Aorta (tissue), 5 donors: ENCODE data around the gene GPRIN3. TPM values are rescaled to one million over a fixed set of nuclear protein-coding genes. Genes with fewer than 3 reads are reported as not detected.
"Not testable (repeated sequence)": the region's sequence is repeated elsewhere in the genome, so short reads cannot be mapped to it uniquely, and the experiment has no call there.

Experiments
- ATAC-seq: fragments of 200-7000 bp; cut with Tn5 transposase; one replicate; pipeline ENCODE4 v1.9.1; 2022; ENCODE audit warnings: moderate library complexity; ENCODE audit not compliant: low FRiP score
- DNase-seq, 2 donors: peaks; one replicate each; pipeline ENCODE4 v3.0.0-alpha.2; 2020
- H3K27ac ChIP-seq, 2 donors: one replicate each; pipeline ENCODE4 v1.5.1; 2013; ENCODE audit warnings: low read length in 2 of 2, mild to moderate bottlenecking in 2 of 2, moderate library complexity in 2 of 2, control low read depth in 1 of 2, inconsistent platforms in 1 of 2, low read depth in 1 of 2
- H3K27me3 ChIP-seq, 2 donors: one replicate each; pipeline ENCODE4 v1.6.1; 2013; ENCODE audit warnings: control low read depth in 1 of 2, low read length in 1 of 2, mild to moderate bottlenecking in 1 of 2, moderate library complexity in 1 of 2; ENCODE audit not compliant: insufficient read depth in 2 of 2, control insufficient read depth in 1 of 2
- H3K36me3 ChIP-seq, 2 donors: one replicate each; pipeline ENCODE4 v1.6.1; 2013; ENCODE audit warnings: control low read depth in 1 of 2, low read length in 1 of 2, mild to moderate bottlenecking in 1 of 2; ENCODE audit not compliant: insufficient read depth in 2 of 2, control insufficient read depth in 1 of 2
- H3K4me1 ChIP-seq, 2 donors: one replicate each; pipeline ENCODE4 v1.6.1; 2013; ENCODE audit warnings: low read length in 2 of 2, control low read depth in 1 of 2, mild to moderate bottlenecking in 1 of 2, moderate library complexity in 1 of 2; ENCODE audit not compliant: insufficient read depth in 2 of 2, control insufficient read depth in 1 of 2
- H3K4me3 ChIP-seq, 2 donors: one replicate each; pipeline ENCODE4 v1.5.1; 2013; ENCODE audit warnings: low read length in 2 of 2, control low read depth in 1 of 2, mild to moderate bottlenecking in 1 of 2
- H3K9me3 ChIP-seq: one replicate; pipeline ENCODE4 v1.6.1; 2013; ENCODE audit warnings: mild to moderate bottlenecking, low read length; ENCODE audit not compliant: control insufficient read depth
- WGBS, 2 donors: extraction: QIAGEN DNeasy Blood & Tissue Kit; methylation state at CpG; one replicate each; pipeline ENCODE4 v1.1.7; 2013; 5-methylcytosine and 5-hydroxymethylcytosine counted together
- intact Hi-C, 2 donors: fragments of 100-400 bp; cut with DNase I; formaldehyde crosslinking; loops; one replicate each; pipeline versions ENCODE4 v1.14.2 to v1.15.0; 2022
- polyA plus RNA-seq, 2 donors: library from polyadenylated mRNA; stranded (reverse); fragments of 200-250 nt; gene quantifications; one replicate each; pipeline ENCODE4 v1.2.3, GENCODE V29; 2013
- total RNA-seq, 2 donors: library from RNA; stranded (reverse); fragmentation: NEBNext Ultra II Directional; extraction: Animal tissue kit (Norgen Biotek cat#: 25700); gene quantifications; one replicate each; pipeline ENCODE4 v1.2.1, GENCODE V29; 2021
- donor health status: healthy with polysubstance abuse.
- donor health status: Bipolar disorder and iron deficiency.
- donor health status: DM: no; HTN: no; CAD: no.
- donor health status: DM: no; HTN: no; CAD: no.
- donor health status: DM: yes; HTN: yes; CAD: no.

The GPRIN3 gene
- total and polyA plus RNA-seq, 4 donors = 0.08 to 9.8 (median 3.9) TPM

DNA sequence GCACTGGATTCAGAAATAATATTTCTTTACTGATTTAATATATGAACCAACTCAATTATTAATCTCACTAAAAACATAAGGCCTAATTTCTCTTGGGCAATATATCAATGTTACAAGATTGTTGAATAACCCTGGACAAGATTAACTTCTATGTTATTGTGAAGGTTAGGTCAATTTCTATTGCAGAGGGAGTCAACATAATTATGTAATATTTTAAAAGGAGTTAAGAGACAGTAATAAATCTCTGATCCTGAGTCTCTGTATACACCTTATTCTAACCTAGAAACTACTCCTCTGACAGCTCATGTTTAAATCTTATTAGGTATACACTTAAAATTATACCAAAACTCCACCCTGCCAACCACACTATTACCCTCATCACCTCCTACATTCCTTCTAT is 15.1 kb upstream of the GPRIN3 start:
- Histone ChIP-seq H3K4me1 (peaks cover 0 to 3% of the 10 kb centered on the region in 2 donors), H3K9me3 (peaks cover 3% of the 10 kb centered on the region), H3K4me3 (no peak overlapping the region), H3K27ac (no peak overlapping the region), H3K36me3 (no peaks in the 10 kb centered on the region), H3K27me3 (no peaks in the 10 kb centered on the region)
- intact Hi-C loops = no loop called here
- no peak for ATAC-seq
- no peak for DNase-seq

DNA sequence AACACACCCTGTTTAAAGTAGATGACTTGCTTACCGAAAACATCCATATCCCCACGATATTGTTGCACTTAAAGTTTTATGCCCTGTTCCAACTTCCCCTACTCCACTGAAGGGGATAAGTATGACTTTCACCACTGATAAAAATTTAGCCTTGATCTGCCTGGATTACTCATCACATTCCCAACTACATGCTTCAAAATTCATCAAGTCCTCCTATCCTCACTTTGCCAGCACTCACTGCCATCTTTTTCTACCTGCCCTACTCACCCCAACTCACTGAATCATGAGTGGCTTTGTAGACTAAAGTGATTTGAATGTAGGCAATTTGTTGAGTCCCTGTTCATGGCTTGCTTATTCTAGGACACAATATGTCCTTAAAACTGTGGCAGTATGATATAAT is 12.2 kb upstream of the GPRIN3 start:
- Histone ChIP-seq H3K9me3 (peaks cover 1% of the 10 kb centered on the region), H3K4me1 (peaks cover 0 to 3% of the 10 kb centered on the region in 2 donors), H3K27me3 (no peaks in the 10 kb centered on the region), H3K4me3 (no peak overlapping the region), H3K27ac (no peak overlapping the region), H3K36me3 (no peaks in the 10 kb centered on the region)
- ATAC-seq (no peak), DNase-seq (no peak)
- intact Hi-C loops = no loop called here
- WGBS, 2 donors = 96% methylated on average over 2 of the region's 2 CpGs

DNA sequence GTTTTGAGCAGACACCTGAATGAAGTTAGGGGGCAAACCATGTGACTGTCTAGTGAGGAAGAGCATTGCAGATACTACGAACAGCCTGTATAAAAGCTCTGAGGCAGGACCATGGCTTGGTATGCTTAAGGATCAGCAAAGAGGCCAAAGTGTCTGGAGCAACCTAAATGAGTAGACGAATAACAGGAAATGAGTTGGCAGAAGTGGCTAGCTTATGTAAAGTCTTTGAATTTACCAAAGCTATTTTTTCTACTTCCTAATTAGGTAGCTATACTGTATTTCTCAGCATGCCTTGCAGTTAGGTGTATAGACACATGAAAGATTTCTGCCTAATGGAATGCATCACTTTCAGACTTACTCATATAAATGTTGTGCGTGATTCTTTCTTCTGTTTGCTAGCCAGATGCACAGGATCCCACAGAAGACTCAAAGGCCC is 9.3 kb upstream of the GPRIN3 start:
- Histone ChIP-seq H3K27ac (no peak overlapping the region), H3K9me3 (no peaks in the 10 kb centered on the region), H3K4me1 (peaks cover 0 to 3% of the 10 kb centered on the region in 2 donors), H3K27me3 (no peaks in the 10 kb centered on the region), H3K4me3 (no peak overlapping the region), H3K36me3 (no peaks in the 10 kb centered on the region)
- ATAC-seq (no peak), DNase-seq (no peak)
- intact Hi-C loops = no loop called here
- WGBS, 2 donors = 59 to 60% methylated on average over 3 of the region's 3 CpGs

DNA sequence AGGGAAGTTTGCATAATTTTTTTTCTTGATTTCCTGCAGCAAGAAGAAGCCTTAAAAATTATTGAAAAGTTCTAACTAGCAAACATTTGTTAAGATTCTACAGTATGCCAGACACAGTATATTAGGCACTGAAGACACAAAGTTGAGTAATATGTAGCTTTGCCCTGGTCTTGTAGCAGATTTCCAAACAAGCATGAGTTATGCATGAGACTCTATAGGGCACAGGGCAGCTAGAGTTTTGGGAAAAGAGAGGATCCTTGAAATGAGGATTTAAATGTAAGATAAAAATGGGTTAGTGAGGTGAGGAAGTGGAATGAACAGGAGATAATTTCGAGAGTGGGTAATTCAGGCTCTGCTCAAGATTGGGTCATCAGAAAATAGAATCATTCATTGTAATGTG is 8.6 kb upstream of the GPRIN3 start:
- no peaks in the 10 kb centered on the region for H3K27me3 ChIP-seq
- peaks cover 0 to 3% of the 10 kb centered on the region in 2 donors for H3K4me1 ChIP-seq
- WGBS, 2 donors = 84 to 89% methylated on average over 1 of the region's 1 CpG
- no peaks in the 10 kb centered on the region for H3K9me3 ChIP-seq
- DNase-seq (no peak), ATAC-seq (no peak)
- H3K27ac ChIP-seq = no peak overlapping the region
- no peak overlapping the region for H3K4me3 ChIP-seq
- no peaks in the 10 kb centered on the region for H3K36me3 ChIP-seq
- intact Hi-C loops = no loop called here

DNA sequence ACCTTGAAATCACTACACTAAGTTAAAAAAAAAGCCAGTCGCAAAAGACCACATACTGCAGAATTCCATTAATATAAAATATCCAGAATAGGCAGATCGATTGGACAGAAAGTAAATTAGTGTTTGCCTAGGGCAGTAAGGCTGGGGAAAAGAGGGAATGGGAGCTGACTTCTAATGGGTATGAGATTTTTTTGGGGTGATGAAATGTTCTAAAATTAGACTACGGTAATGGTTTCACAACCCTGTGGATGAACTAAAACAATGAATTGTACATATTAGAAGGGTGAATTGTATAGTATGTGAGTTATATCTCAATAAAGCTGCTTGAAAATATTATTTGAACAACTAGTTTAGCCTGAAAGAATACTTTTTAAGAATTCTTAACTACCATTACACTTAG is 6.7 kb upstream of the GPRIN3 start:
- no peak overlapping the region for H3K27ac ChIP-seq
- ATAC-seq (no peak), DNase-seq (no peak)
- H3K4me3 ChIP-seq = no peak overlapping the region
- peaks cover 0 to 3% of the 10 kb centered on the region in 2 donors for H3K4me1 ChIP-seq
- H3K36me3 ChIP-seq = no peaks in the 10 kb centered on the region
- no peaks in the 10 kb centered on the region for H3K9me3 ChIP-seq
- intact Hi-C loops = no loop called here
- WGBS, 2 donors = 74 to 79% methylated on average over 3 of the region's 3 CpGs
- H3K27me3 ChIP-seq = no peaks in the 10 kb centered on the region

DNA sequence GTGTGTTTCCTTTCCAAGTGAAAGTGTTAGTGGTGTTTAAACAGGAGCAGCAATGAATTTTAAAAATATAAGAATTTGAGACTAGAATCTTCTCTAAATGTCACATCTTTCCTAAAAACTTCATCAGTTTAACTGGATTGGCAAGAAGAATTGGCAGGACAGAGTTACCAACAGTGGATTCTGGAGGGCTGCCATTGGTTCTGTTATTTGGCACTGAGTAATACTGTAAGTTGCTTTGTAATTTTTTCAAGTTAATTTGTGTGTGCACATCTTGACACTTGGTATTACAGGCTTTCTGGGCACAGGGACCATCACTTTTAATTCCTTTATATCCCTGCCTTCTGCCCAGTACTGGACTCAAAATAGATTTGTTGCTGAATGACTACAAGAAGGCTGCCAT is 4.5 kb upstream of the GPRIN3 start:
- Histone ChIP-seq H3K27ac (no peak overlapping the region), H3K27me3 (no peaks in the 10 kb centered on the region), H3K4me3 (no peak overlapping the region), H3K9me3 (no peaks in the 10 kb centered on the region), H3K36me3 (no peaks in the 10 kb centered on the region), H3K4me1 (no peaks in the 10 kb centered on the region)
- ATAC-seq (no peak), DNase-seq (no peak)
- intact Hi-C loops = no loop called here

DNA sequence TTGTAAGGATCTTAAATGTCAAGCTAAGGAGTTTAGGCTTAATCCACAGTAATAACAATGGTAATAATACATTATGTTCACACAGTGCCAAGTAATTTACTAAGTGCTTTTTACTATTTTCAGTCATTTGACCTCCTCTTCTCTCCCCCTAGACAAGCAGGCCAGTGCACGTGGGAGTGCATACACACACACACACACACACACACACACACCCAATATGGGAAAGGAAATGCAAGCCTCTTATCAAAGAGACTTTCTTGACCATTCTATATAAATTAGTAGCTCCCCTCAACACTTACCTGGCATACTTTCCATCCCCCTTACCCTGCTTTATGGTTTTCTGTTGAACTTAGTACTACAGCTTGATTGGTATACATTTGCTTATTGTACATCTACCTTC is 3.8 kb upstream of the GPRIN3 start:
- H3K36me3 ChIP-seq = no peaks in the 10 kb centered on the region
- WGBS, 2 donors = 45 to 64% methylated on average over 1 of the region's 1 CpG
- H3K9me3 ChIP-seq = no peaks in the 10 kb centered on the region
- no peaks in the 10 kb centered on the region for H3K4me1 ChIP-seq
- no peaks in the 10 kb centered on the region for H3K27me3 ChIP-seq
- intact Hi-C loops = no loop called here
- no peak for ATAC-seq
- no peak for DNase-seq
- no peak overlapping the region for H3K27ac ChIP-seq
- no peak overlapping the region for H3K4me3 ChIP-seq

DNA sequence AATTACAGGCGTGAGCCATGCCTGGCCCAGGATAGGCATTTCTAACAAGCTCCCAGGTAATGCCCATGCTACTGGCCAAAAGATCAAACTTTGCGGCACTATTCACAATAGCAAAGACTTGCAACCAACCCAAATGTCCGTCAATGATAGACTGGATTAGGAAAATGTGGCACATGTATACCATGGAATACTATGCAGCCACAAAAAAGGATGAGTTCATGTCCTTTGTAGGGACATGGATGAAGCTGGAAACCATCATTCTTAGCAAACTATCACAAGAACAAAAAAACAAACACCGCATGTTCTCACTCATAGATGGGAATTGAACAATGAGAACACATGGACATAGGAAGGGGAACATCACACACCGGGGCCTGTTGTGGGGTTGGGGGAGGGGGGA is 1.6 kb upstream of the GPRIN3 start:
- H3K36me3 ChIP-seq, H3K27ac ChIP-seq, intact Hi-C loops, H3K27me3 ChIP-seq, H3K4me1 ChIP-seq, DNase-seq, H3K9me3 ChIP-seq, H3K4me3 ChIP-seq, ATAC-seq: not testable (repeated sequence)
- 93 to 97% methylated on average over 5 of the region's 5 CpGs for WGBS, 2 donors

DNA sequence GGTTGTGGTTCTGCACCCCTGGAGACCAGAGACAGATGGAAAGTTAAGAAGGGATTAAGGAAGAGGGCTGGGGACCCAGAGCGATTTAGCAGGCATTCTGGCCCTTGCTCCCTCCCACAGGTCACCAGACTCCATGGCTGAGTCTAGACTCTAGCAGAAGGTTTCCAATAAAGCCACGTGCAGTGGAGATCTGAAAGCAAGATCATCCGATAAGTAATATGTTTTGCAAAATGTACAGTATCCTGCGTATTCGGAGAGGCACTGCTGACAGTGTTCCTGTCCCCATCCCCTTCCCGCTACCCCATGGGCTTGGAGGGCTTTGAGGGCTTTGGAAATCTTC is 531 bp upstream of the GPRIN3 start:
- ATAC-seq (peak; percentile 16), DNase-seq (no peak)
- no peaks in the 10 kb centered on the region for H3K27me3 ChIP-seq
- intact Hi-C loops = no loop called here
- WGBS, 2 donors = 23 to 36% methylated on average over 6 of the region's 6 CpGs
- no peaks in the 10 kb centered on the region for H3K9me3 ChIP-seq
- no peaks in the 10 kb centered on the region for H3K4me1 ChIP-seq
- H3K27ac ChIP-seq = no peak overlapping the region
- peak overlapping the region in 1 of 2 donors; percentile 56 for H3K4me3 ChIP-seq
- H3K36me3 ChIP-seq = no peaks in the 10 kb centered on the region

DNA sequence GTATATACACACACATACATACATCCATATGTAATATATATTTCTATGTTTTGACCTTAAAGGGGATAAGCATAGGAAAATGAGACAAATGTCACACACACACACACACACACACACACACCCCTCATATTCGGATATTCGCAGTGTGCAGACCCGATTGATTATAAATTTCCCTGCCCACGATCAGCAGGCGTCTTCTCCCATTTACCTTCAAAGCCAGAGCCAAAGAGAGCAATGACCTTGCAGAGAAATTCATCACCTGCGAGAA is 488 bp downstream of the GPRIN3 start:
- no peak for ATAC-seq
- H3K36me3 ChIP-seq = no peaks in the 10 kb centered on the region
- H3K27ac ChIP-seq = no peak overlapping the region
- no peaks in the 10 kb centered on the region for H3K27me3 ChIP-seq
- intact Hi-C loops = no loop called here
- no peaks in the 10 kb centered on the region for H3K9me3 ChIP-seq
- no peak for DNase-seq
- WGBS, 2 donors = 25% methylated on average over 6 of the region's 6 CpGs
- no peaks in the 10 kb centered on the region for H3K4me1 ChIP-seq
- no peak overlapping the region for H3K4me3 ChIP-seq
